ENCODE data around the gene MERTK. TPM values are rescaled to one million over a fixed set of nuclear protein-coding genes. Genes with fewer than 3 reads are reported as not detected.

MERTK gene
- total and polyA plus RNA-seq, 2 of the 8 experiments (the other 6 are each of a cell fraction or from before 2014, with no cell fraction given) = 6.5 to 7.0 TPM

DNA sequence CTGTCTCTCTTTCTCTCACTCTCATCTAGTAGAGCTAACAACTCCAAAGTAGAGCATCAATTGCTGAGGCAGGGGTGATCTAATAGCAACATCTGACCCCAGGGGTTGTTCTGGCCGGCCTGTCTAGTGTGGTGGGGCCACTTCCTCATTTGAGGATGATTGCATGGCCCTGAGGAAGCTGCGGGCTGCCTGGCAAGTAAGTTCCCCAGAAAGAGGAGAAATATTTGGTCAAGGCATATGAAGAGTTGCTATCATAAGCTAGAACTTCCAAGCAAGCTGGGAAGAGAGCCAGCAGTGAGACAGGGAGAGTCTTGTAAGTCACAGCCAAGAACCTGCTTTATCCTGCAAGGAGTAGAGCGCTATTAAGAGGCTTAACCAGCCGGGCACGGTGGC, 105.8 kb downstream of the MERTK start (continued):
- TF ChIP-seq, protein P1, sequence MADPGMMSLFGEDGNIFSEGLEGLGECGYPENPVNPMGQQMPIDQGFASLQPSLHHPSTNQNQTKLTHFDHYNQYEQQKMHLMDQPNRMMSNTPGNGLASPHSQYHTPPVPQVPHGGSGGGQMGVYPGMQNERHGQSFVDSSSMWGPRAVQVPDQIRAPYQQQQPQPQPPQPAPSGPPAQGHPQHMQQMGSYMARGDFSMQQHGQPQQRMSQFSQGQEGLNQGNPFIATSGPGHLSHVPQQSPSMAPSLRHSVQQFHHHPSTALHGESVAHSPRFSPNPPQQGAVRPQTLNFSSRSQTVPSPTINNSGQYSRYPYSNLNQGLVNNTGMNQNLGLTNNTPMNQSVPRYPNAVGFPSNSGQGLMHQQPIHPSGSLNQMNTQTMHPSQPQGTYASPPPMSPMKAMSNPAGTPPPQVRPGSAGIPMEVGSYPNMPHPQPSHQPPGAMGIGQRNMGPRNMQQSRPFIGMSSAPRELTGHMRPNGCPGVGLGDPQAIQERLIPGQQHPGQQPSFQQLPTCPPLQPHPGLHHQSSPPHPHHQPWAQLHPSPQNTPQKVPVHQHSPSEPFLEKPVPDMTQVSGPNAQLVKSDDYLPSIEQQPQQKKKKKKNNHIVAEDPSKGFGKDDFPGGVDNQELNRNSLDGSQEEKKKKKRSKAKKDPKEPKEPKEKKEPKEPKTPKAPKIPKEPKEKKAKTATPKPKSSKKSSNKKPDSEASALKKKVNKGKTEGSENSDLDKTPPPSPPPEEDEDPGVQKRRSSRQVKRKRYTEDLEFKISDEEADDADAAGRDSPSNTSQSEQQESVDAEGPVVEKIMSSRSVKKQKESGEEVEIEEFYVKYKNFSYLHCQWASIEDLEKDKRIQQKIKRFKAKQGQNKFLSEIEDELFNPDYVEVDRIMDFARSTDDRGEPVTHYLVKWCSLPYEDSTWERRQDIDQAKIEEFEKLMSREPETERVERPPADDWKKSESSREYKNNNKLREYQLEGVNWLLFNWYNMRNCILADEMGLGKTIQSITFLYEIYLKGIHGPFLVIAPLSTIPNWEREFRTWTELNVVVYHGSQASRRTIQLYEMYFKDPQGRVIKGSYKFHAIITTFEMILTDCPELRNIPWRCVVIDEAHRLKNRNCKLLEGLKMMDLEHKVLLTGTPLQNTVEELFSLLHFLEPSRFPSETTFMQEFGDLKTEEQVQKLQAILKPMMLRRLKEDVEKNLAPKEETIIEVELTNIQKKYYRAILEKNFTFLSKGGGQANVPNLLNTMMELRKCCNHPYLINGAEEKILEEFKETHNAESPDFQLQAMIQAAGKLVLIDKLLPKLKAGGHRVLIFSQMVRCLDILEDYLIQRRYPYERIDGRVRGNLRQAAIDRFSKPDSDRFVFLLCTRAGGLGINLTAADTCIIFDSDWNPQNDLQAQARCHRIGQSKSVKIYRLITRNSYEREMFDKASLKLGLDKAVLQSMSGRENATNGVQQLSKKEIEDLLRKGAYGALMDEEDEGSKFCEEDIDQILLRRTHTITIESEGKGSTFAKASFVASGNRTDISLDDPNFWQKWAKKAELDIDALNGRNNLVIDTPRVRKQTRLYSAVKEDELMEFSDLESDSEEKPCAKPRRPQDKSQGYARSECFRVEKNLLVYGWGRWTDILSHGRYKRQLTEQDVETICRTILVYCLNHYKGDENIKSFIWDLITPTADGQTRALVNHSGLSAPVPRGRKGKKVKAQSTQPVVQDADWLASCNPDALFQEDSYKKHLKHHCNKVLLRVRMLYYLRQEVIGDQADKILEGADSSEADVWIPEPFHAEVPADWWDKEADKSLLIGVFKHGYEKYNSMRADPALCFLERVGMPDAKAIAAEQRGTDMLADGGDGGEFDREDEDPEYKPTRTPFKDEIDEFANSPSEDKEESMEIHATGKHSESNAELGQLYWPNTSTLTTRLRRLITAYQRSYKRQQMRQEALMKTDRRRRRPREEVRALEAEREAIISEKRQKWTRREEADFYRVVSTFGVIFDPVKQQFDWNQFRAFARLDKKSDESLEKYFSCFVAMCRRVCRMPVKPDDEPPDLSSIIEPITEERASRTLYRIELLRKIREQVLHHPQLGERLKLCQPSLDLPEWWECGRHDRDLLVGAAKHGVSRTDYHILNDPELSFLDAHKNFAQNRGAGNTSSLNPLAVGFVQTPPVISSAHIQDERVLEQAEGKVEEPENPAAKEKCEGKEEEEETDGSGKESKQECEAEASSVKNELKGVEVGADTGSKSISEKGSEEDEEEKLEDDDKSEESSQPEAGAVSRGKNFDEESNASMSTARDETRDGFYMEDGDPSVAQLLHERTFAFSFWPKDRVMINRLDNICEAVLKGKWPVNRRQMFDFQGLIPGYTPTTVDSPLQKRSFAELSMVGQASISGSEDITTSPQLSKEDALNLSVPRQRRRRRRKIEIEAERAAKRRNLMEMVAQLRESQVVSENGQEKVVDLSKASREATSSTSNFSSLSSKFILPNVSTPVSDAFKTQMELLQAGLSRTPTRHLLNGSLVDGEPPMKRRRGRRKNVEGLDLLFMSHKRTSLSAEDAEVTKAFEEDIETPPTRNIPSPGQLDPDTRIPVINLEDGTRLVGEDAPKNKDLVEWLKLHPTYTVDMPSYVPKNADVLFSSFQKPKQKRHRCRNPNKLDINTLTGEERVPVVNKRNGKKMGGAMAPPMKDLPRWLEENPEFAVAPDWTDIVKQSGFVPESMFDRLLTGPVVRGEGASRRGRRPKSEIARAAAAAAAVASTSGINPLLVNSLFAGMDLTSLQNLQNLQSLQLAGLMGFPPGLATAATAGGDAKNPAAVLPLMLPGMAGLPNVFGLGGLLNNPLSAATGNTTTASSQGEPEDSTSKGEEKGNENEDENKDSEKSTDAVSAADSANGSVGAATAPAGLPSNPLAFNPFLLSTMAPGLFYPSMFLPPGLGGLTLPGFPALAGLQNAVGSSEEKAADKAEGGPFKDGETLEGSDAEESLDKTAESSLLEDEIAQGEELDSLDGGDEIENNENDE (IDR thresholded peaks at IDR 0.05; ENCODE audit: insufficient replicate concordance, low read length) = no peak
- TF ChIP-seq JUND (IDR thresholded peaks at IDR 0.05; ENCODE audit: low read length) (no peak), BCL11A (IDR thresholded peaks at IDR 0.05; ENCODE audit: low read depth in 2 of 2, low read length in 2 of 2) (no peak), TBP (IDR thresholded peaks at IDR 0.05; ENCODE audit: low read depth, low read length) (no peak), ASH2L (IDR thresholded peaks at IDR 0.05; ENCODE audit: low read length) (no peak), KDM5A (IDR thresholded peaks at IDR 0.05; ENCODE audit: low read length) (no peak), GTF2F1 (IDR thresholded peaks at IDR 0.05; ENCODE audit: borderline replicate concordance, low read depth, low read length) (no peak), TCF12 (IDR thresholded peaks at IDR 0.05; ENCODE audit: low read depth, low read length) (no peak)
- TF ChIP-seq, protein P2, sequence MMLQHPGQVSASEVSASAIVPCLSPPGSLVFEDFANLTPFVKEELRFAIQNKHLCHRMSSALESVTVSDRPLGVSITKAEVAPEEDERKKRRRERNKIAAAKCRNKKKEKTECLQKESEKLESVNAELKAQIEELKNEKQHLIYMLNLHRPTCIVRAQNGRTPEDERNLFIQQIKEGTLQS (IDR thresholded peaks at IDR 0.05; ENCODE audit: insufficient read depth, low read depth, low read length) = no peak

Data from H1 (cell line).